SK-MEL-5 (cell line): Measurements from ENCODE around the gene SOAT2. TPM values are rescaled to one million over a fixed set of nuclear protein-coding genes. Genes with fewer than 3 reads are reported as not detected.

Experiments used
- DNase-seq: peaks from one replicate; pipeline ENCODE4 v3.0.0-alpha.2; 2016; ENCODE audit warnings: low read depth, low spot score
- in situ Hi-C: cut with HindIII; loops from 2 replicates; pipeline ENCODE4 v1.10.0; 2016; ENCODE audit warnings: low sequenced_read_pairs, high pct_unique_total_duplicates, low pct_unique_long_range_greater_than_20kb
- polyA plus RNA-seq, 2 experiments: library from polyadenylated mRNA; depleted of rRNA; stranded (reverse); fragments of >200 nt; gene quantifications; 2 replicates each; pipeline ENCODE4 v1.2.3, GENCODE V29; 2015
- total RNA-seq: library from RNA; depleted of rRNA; stranded (reverse); fragments of >200 nt; shearing (Covaris generic); gene quantifications from 2 replicates; pipeline ENCODE4 v1.2.3, GENCODE V29; 2014; rRNA removed

The SOAT2 gene
- not detected in 2 replicates for total RNA-seq
- not detected in 2 replicates for polyA plus RNA-seq (2015; cell fraction: cytosol; rRNA removed)
- polyA plus RNA-seq (2015; cell fraction: nucleus; rRNA removed), result not detected in 2 replicates

- DNase-seq, result no peak
- in situ Hi-C loops, result no loop called here
These were observed at the start of gene SOAT2 for GRCh38 chr12:53102883-53103807. TSS of gene SOAT2 (plus strand) at chr12:53103486. CDS start at chr12:53103578, 92 bp downstream.

DNA sequence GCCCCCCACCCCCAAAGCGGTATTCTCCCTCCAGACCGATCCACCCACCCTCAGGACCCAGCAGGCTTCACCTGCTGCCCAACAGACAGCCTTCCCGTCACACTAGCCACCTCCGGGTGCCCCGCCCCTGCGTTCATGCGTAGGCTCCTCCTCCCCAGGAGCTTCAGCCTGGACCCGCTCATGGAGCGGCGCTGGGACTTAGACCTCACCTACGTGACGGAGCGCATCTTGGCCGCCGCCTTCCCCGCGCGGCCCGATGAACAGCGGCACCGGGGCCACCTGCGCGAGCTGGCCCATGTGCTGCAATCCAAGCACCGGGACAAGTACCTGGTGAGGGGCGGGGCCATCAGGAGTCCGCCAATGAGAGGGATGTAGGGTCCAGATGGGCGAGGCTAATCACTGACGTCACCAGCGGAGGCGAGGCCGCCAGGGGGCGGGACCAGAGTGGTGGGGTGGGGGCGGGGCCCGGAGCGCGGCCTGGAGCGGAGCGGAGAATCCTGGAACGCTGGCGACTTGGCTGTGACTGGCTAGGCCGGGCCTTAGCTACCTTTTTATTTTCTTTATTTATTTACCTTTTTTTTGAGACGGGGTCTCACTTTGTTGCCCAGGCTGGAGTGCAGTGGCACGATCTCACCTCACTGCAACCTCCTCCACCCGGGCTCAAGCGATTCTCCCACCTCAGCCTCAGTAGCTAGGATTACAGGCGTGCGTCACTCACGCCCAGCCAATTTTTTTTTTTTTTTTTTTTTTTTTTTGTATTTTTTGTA, 49.0 kb upstream of the SOAT2 start:
- in situ Hi-C loops, result no loop called here
- peak; percentile 95 for DNase-seq

DNA sequence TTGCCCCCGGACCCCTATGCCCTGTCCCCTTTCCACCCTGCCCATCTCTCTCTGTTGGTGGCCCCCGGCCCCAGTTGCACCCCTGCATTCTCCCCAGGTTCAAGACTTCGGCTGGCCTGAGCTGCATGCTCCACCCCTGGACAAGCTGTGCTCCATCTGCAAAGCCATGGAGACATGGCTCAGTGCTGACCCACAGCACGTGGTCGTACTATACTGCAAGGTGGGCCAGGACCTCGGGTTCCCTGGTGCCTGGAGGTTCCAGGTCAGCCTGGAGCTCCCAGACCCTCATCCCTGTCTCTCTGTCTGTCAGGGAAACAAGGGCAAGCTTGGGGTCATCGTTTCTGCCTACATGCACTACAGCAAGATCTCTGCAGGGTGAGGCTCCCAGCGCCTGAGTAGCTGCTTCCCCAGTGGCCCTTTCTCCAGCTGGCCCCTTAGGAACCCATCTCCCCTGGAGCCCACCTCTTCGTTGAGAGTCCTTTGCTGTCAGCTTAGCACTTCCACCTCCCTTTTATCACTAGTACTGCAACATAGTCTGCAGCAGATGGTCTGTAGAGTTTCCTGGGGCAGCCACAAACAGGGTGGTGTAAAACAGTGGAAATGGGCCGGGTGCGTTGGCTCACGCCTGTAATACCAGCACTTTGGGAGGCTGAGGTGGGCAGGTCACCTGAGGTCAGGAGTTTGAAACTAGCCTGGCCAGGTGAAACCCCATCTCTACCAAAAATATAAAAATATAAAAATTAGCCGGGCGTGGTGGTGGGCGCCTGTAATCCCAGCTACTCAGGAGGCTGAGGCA, 47.6 kb upstream of the SOAT2 start:
- in situ Hi-C loops, result no loop called here

GRCh38 chr12:53056296-53056695, 47.0 kb upstream of the SOAT2 start:
- in situ Hi-C loops, result no loop called here
- DNase-seq, result no peak

More for the DNA sequence above, 47.6 kb upstream of the SOAT2 start:
- DNase-seq, result no peak

DNA sequence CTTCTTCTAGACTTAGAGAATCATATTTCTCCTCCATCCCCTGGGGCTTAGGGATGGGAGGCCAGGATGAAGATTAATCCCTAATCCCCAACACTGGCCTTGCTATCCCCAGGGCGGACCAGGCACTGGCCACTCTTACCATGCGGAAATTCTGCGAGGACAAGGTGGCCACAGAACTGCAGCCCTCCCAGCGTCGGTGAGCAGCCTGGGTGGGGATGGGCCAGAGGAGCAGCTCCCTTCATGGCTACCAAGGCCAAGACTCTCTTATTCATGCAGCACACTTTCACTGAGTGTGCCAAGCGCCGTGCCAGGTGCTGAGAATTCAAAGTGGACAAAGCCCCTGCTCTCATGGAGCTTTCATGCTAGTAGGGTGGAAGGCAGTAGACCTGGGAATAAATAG, 46.4 kb upstream of the SOAT2 start:
- in situ Hi-C loops, result no loop called here
- no peak for DNase-seq

GRCh38 chr12:53057816-53058500, 45.3 kb upstream of the SOAT2 start:
- in situ Hi-C loops, result no loop called here
- DNase-seq, result no peak

- in situ Hi-C loops, result no loop called here
- no peak for DNase-seq
These were observed 44.4 kb upstream of the SOAT2 start for GRCh38 chr12:53058674-53059433.

DNA sequence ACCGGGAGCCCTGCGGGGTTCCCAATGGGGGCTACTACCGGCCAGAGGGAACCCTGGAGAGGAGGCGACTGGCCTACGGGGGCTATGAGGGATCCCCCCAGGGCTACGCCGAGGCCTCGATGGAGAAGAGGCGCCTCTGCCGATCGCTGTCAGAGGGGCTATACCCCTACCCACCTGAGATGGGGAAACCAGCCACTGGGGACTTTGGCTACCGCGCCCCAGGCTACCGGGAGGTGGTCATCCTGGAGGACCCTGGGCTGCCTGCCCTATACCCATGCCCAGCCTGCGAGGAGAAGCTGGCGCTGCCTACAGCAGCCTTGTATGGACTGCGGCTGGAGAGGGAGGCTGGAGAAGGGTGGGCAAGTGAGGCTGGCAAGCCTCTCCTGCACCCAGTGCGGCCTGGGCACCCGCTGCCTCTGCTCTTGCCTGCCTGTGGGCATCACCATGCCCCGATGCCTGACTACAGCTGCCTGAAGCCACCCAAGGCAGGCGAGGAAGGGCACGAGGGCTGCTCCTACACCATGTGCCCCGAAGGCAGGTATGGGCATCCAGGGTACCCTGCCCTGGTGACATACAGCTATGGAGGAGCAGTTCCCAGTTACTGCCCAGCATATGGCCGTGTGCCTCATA, 43.7 kb upstream of the SOAT2 start:
- in situ Hi-C loops, result no loop called here
- no peak for DNase-seq

DNA sequence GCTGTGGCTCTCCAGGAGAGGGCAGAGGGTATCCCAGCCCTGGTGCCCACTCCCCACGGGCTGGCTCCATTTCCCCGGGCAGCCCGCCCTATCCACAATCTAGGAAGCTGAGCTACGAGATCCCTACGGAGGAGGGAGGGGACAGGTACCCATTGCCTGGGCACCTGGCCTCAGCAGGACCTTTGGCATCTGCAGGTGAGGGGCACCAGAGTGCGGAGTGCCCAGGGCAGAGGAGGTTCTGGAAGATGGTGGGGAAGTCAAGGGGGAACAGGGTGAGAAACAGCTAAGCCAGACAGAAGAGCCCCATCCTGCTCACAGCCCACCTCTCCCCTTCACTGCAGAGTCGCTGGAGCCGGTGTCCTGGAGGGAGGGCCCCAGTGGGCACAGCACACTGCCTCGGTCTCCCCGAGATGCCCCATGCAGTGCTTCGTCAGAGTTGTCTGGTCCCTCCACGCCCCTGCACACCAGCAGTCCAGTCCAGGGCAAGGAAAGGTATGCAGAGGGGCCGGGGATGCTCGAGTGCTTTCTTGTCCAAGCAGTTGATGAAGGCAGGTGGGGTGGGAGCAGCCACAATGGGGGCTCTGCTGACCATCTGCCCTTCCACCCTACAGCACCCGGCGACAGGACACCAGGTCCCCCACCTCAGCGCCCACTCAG, 43.1 kb upstream of the SOAT2 start:
- DNase-seq, result no peak
- in situ Hi-C loops, result no loop called here

DNA sequence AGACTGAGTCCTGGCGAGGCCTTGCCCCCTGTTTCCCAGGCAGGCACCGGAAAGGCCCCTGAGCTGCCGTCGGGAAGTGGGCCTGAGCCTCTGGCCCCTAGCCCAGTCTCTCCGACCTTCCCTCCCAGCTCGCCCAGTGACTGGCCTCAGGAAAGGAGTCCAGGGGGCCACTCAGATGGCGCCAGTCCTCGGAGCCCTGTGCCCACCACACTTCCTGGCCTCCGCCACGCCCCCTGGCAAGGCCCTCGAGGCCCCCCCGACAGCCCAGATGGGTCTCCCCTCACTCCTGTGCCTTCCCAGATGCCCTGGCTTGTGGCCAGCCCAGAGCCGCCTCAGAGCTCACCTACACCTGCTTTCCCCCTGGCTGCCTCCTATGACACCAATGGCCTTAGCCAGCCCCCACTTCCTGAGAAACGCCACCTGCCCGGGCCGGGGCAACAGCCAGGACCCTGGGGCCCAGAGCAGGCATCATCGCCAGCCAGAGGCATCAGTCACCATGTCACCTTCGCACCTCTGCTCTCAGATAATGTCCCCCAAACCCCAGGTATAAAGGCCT, 42.5 kb upstream of the SOAT2 start:
- DNase-seq, result no peak
- in situ Hi-C loops, result no loop called here

GRCh38 chr12:53061404-53062010, 41.8 kb upstream of the SOAT2 start:
- in situ Hi-C loops, result no loop called here
- DNase-seq, result no peak

- DNase-seq, result no peak
- in situ Hi-C loops, result no loop called here
These were observed 41.0 kb upstream of the SOAT2 start for GRCh38 chr12:53062011-53062961.

- in situ Hi-C loops, result no loop called here
These were observed 40.1 kb upstream of the SOAT2 start for GRCh38 chr12:53062977-53063707.

More at GRCh38 chr12:53062977-53063707, 40.1 kb upstream of the SOAT2 start:
- no peak for DNase-seq
